Measurements from ENCODE around the gene FSHB. TPM values are rescaled to one million over a fixed set of nuclear protein-coding genes. Genes with fewer than 3 reads are reported as not detected.

Gene FSHB
- total RNA-seq, 2 donors from 2014 or later, result not detected

DNA sequence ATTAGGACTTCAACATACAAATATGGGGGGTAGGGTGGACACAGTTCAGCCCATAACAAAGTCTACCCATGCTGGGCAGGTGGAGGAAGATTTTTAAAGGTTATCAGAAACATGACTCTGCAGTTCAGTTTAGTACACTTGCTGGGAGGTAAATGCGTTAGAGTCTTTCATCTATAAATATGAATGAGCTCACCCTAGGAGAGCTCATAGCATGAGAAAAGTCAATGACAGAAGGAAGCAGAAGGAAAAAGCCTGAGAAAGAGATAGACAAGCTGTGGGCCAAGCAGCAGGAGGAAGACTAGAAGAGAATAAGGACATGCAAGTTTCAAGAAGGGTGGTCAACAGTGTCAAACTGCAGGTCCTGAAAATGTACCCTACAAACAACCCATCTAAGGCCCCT is 27.0 kb upstream of the FSHB start:
- Histone ChIP-seq H3K27ac (no peak overlapping the region), H3K9me3 (no peaks in the 10 kb centered on the region), H3K27me3 (replicated peaks; ENCODE audit: insufficient read depth) (no peaks in the 10 kb centered on the region), H3K36me3 (no peaks in the 10 kb centered on the region), H3K4me1 (replicated peaks) (no peaks in the 10 kb centered on the region), H3K4me3 (no peak overlapping the region)
- intact Hi-C loops (cut with DNase I), result no loop called here
- WGBS, result 52% methylated on average over 1 of the region's 1 CpG
- TF ChIP-seq, protein P1, sequence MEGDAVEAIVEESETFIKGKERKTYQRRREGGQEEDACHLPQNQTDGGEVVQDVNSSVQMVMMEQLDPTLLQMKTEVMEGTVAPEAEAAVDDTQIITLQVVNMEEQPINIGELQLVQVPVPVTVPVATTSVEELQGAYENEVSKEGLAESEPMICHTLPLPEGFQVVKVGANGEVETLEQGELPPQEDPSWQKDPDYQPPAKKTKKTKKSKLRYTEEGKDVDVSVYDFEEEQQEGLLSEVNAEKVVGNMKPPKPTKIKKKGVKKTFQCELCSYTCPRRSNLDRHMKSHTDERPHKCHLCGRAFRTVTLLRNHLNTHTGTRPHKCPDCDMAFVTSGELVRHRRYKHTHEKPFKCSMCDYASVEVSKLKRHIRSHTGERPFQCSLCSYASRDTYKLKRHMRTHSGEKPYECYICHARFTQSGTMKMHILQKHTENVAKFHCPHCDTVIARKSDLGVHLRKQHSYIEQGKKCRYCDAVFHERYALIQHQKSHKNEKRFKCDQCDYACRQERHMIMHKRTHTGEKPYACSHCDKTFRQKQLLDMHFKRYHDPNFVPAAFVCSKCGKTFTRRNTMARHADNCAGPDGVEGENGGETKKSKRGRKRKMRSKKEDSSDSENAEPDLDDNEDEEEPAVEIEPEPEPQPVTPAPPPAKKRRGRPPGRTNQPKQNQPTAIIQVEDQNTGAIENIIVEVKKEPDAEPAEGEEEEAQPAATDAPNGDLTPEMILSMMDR (IDR thresholded peaks at IDR 0.05), result no peak
- no peak for TF ChIP-seq POLR2AphosphoS5 (IDR thresholded peaks at IDR 0.05)
- TF ChIP-seq POLR2A (IDR thresholded peaks at IDR 0.05), result no peak
- no peak for DNase-seq (ENCODE audit: low spot score)

DNA sequence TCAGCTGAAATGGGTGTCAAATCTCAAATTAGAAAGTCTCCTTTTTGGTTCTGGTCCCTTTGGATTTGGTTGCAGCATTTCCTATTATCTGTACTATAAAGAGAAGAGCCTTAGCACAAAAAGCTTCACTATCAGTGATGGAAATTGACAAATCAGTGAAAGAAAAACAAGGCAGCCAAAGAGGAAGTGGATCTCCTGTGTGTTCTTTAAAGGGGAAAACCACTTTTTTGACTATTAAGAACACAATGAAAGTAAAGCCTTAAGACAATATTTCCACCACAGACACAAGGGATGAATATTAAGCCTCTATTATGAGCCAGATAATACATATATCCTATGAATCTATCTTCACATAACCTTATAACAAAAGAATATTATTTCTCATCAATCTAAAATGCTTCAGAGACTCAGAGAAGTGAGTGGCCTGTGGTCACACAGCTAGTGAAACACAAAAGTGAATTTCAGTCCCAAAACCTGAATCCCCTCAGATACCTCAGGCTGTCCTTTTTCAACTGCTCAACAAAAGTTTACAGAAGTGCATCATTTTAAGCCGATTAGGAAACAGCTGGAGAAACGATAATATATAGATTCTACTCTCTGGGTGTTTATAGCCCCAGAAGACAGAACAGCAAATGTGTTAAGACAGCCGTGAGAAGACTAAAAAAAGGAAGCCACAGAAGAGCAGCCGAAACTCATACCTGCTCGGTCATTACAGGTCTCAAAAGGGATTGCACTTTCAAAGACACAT is 24.4 kb upstream of the FSHB start:
- 80% methylated on average over 5 of the region's 5 CpGs for WGBS
- intact Hi-C loops (cut with DNase I), result no loop called here
- H3K36me3 ChIP-seq, result no peaks in the 10 kb centered on the region

DNA sequence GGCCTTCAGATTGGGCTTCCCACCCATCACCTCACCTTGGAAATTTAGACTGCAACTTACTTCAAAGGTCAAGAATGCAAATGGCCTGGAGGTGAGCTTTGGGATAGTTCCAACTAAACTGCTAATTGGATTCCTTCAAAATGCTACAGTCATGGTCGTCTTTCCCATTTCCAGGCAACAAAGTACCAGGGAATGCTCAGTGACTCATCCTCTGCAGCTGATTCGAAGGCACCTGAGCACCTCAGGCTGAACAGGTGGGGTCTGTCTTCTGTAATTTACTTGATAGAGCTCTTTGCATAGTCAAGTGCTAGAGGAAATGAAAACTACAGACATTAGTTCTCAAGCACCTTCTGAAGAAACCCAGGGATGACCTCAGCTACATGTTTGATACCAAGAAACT is 20.5 kb upstream of the FSHB start:
- 74% methylated on average over 2 of the region's 2 CpGs for WGBS
- H3K4me1 ChIP-seq (replicated peaks), result no peaks in the 10 kb centered on the region
- no peak overlapping the region for H3K27ac ChIP-seq
- H3K27me3 ChIP-seq (replicated peaks; ENCODE audit: insufficient read depth), result no peaks in the 10 kb centered on the region
- H3K9me3 ChIP-seq, result no peaks in the 10 kb centered on the region
- intact Hi-C loops (cut with DNase I), result no loop called here
- TF ChIP-seq POLR2A (IDR thresholded peaks at IDR 0.05) (no peak), POLR2AphosphoS5 (IDR thresholded peaks at IDR 0.05) (no peak)
- TF ChIP-seq, protein P1 (IDR thresholded peaks at IDR 0.05), result no peak
- H3K36me3 ChIP-seq, result no peaks in the 10 kb centered on the region
- H3K4me3 ChIP-seq, result no peak overlapping the region
- no peak for DNase-seq (ENCODE audit: low spot score)

More for the DNA sequence above, 24.4 kb upstream of the FSHB start:
- Histone ChIP-seq H3K27ac (no peak overlapping the region), H3K4me3 (no peak overlapping the region), H3K4me1 (replicated peaks) (no peaks in the 10 kb centered on the region), H3K9me3 (no peaks in the 10 kb centered on the region), H3K27me3 (replicated peaks; ENCODE audit: insufficient read depth) (no peaks in the 10 kb centered on the region)
- no peak for DNase-seq (ENCODE audit: low spot score)
- TF ChIP-seq POLR2A (IDR thresholded peaks at IDR 0.05) (no peak), POLR2AphosphoS5 (IDR thresholded peaks at IDR 0.05) (no peak)
- TF ChIP-seq, protein P1 (IDR thresholded peaks at IDR 0.05), result no peak

DNA sequence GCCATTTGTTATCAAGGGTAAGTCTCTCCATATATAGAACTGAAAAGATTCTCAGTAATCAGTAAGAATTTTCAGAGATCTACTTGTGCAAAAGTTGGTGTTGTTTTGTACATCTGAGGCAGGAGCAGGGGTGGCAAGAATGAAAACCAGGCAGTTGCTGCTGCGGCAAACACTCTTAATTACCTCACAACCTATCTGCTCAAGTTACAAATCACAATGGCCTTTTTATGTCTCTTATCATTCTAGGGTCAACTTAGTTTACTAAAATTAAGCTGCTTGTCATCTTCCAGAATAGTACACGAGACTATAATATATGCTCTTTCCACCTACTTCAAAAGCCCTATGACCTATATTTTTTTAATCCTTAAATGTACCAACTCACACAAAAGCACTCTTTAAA is 14.3 kb upstream of the FSHB start:
- DNase-seq (ENCODE audit: low spot score), result no peak
- TF ChIP-seq POLR2AphosphoS5 (IDR thresholded peaks at IDR 0.05), result no peak
- TF ChIP-seq POLR2A (IDR thresholded peaks at IDR 0.05), result no peak
- TF ChIP-seq, protein P1 (IDR thresholded peaks at IDR 0.05), result no peak
- intact Hi-C loops (cut with DNase I), result no loop called here
- Histone ChIP-seq H3K27ac (no peak overlapping the region), H3K27me3 (replicated peaks; ENCODE audit: insufficient read depth) (no peaks in the 10 kb centered on the region), H3K36me3 (no peaks in the 10 kb centered on the region), H3K4me1 (replicated peaks) (no peaks in the 10 kb centered on the region), H3K4me3 (no peak overlapping the region), H3K9me3 (no peaks in the 10 kb centered on the region)
- 37% methylated on average over 2 of the region's 2 CpGs for WGBS

DNA sequence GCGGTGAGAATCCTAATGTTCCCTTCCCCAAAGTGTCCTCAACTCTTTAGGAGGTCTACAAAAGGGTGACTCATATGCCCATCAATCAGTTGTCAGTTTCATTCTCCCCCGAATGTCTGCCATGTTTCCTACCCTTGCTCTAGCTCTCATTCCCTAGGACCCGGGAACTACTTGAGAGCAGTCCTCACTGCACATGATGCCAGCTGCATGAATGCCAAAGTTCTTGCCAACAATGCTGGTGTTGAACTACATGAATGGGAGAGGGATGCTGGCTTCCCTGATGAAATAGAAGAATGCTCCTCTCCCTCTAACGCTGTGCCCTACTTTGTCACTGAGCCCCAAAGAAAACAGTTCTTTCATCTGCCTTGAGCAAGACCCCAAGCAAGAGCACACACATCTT is 12.5 kb upstream of the FSHB start:
- WGBS, result 80% methylated on average over 4 of the region's 4 CpGs
- Histone ChIP-seq H3K27ac (no peak overlapping the region), H3K36me3 (no peaks in the 10 kb centered on the region), H3K4me1 (replicated peaks) (no peaks in the 10 kb centered on the region), H3K27me3 (replicated peaks; ENCODE audit: insufficient read depth) (no peaks in the 10 kb centered on the region), H3K4me3 (no peak overlapping the region), H3K9me3 (no peaks in the 10 kb centered on the region)
- TF ChIP-seq, protein P1 (IDR thresholded peaks at IDR 0.05), result no peak
- no peak for TF ChIP-seq POLR2A (IDR thresholded peaks at IDR 0.05)
- TF ChIP-seq POLR2AphosphoS5 (IDR thresholded peaks at IDR 0.05), result no peak
- DNase-seq (ENCODE audit: low spot score), result no peak
- intact Hi-C loops (cut with DNase I), result no loop called here

Data from prostate gland (tissue), 2 donors.